Iris pigment epithelial cell (primary cell): ENCODE measurements around the gene TEX9.
"Not testable (repeated sequence)": the region's sequence is repeated elsewhere in the genome, so short reads cannot be mapped to it uniquely, and the experiment has no call there.

ENCODE experiments used
- DNase-seq: peaks from one replicate; pipeline ENCODE4 v3.0.0-alpha.2; 2011; ENCODE audit warnings: low read depth

Gene TEX9

GRCh38 chr15:56366211-56366610, 985 bp downstream of the TEX9 start:
- DNase-seq, result no peak

- no peak for DNase-seq
These were observed 1.9 kb downstream of the TEX9 start for GRCh38 chr15:56367156-56367555.

- no peak for DNase-seq
These were observed 4.0 kb downstream of the TEX9 start for GRCh38 chr15:56369234-56369633.

GRCh38 chr15:56371495-56372147, 6.4 kb downstream of the TEX9 start:
- DNase-seq, result no peak

- DNase-seq, result not testable (repeated sequence)
These were observed 9.5 kb downstream of the TEX9 start for GRCh38 chr15:56374693-56375092.

GRCh38 chr15:56377822-56378221, 12.6 kb downstream of the TEX9 start:
- DNase-seq, result not testable (repeated sequence)

GRCh38 chr15:56383010-56383409, 17.8 kb downstream of the TEX9 start:
- DNase-seq, result no peak

GRCh38 chr15:56385908-56386307, 20.7 kb downstream of the TEX9 start:
- DNase-seq, result no peak

GRCh38 chr15:56390739-56391267, 25.6 kb downstream of the TEX9 start:
- peak; percentile 5 for DNase-seq

GRCh38 chr15:56393277-56393676, 28.1 kb downstream of the TEX9 start:
- DNase-seq, result no peak

GRCh38 chr15:56394909-56395308, 29.7 kb downstream of the TEX9 start:
- no peak for DNase-seq

- not testable (repeated sequence) for DNase-seq
These were observed 32.1 kb downstream of the TEX9 start for GRCh38 chr15:56397325-56397724.

- DNase-seq, result not testable (repeated sequence)
These were observed 34.0 kb downstream of the TEX9 start for GRCh38 chr15:56399209-56399608.

- DNase-seq, result no peak
These were observed 45.5 kb downstream of the TEX9 start for GRCh38 chr15:56410721-56411120.

GRCh38 chr15:56411122-56411749, 46.0 kb downstream of the TEX9 start:
- DNase-seq, result peak; percentile 34

- DNase-seq, result not testable (repeated sequence)
These were observed 48.0 kb downstream of the TEX9 start for GRCh38 chr15:56413114-56413733.

- no peak for DNase-seq
These were observed 60.0 kb downstream of the TEX9 start for GRCh38 chr15:56425276-56425675.

GRCh38 chr15:56425976-56426375, 60.8 kb downstream of the TEX9 start:
- no peak for DNase-seq

GRCh38 chr15:56428821-56429458, 63.7 kb downstream of the TEX9 start:
- peak; percentile 39 for DNase-seq

- DNase-seq, result no peak
These were observed 67.1 kb downstream of the TEX9 start for GRCh38 chr15:56432304-56432703.

GRCh38 chr15:56440214-56440770, 75.1 kb downstream of the TEX9 start:
- no peak for DNase-seq

- DNase-seq, result no peak
These were observed 77.1 kb downstream of the TEX9 start for GRCh38 chr15:56442354-56442753.
